C4-2B (cell line): ENCODE measurements around the gene AHCYL2.
A peak's percentile ranks its signal among the peaks of the same experiment; 100 is the strongest.

ENCODE experiments used
- CTCF ChIP-seq: fragments of 450-650 bp; conservative IDR thresholded peaks from 2 replicates; pipeline ENCODE4 v1.5.1; 2017; ENCODE audit warnings: mild to moderate bottlenecking
- ZFX ChIP-seq: fragments of 450-650 bp; IDR thresholded peaks from 2 replicates; pipeline ENCODE4 v1.6.1; 2017

GRCh38 chr7:129367700-129368388 is 143.0 kb downstream of the AHCYL2 start:
- TF ChIP-seq CTCF = peak; percentile 99
- no peak for TF ChIP-seq ZFX
